Neuronal stem cell (in vitro differentiated cells): ENCODE measurements around the gene SLC1A5.
A peak's percentile ranks its signal among the peaks of the same experiment; 100 is the strongest.

Source experiments
- DNase-seq: peaks from one replicate; pipeline ENCODE4 v3.0.0-alpha.2; 2013; ENCODE audit warnings: low spot score
- H2AFZ ChIP-seq: one replicate; pipeline ENCODE4 v1.6.1; 2013; ENCODE audit warnings: mild to moderate bottlenecking, low read length, inconsistent platforms
- H2AK5ac ChIP-seq: 2 replicates; pipeline ENCODE4 v1.6.1; 2013; ENCODE audit warnings: low read depth, mild to moderate bottlenecking, inconsistent platforms, low read length, moderate library complexity, mixed read lengths
- H2BK120ac ChIP-seq: 2 replicates; pipeline ENCODE4 v1.6.1; 2013; ENCODE audit warnings: low read depth, mild to moderate bottlenecking, inconsistent platforms, low read length, moderate library complexity, mixed read lengths
- H2BK12ac ChIP-seq: one replicate; pipeline ENCODE4 v1.6.1; 2013; ENCODE audit warnings: low read length, inconsistent platforms
- H2BK15ac ChIP-seq: 2 replicates; pipeline ENCODE4 v1.6.1; 2013; ENCODE audit warnings: mild to moderate bottlenecking, low read length, inconsistent platforms, mixed read lengths
- H2BK5ac ChIP-seq: one replicate; pipeline ENCODE4 v1.6.1; 2013; ENCODE audit warnings: inconsistent platforms, mild to moderate bottlenecking, low read length, moderate library complexity
- H3K14ac ChIP-seq: one replicate; pipeline ENCODE4 v1.6.1; 2013; ENCODE audit warnings: low read length, inconsistent platforms
- H3K18ac ChIP-seq: 2 replicates; pipeline ENCODE4 v1.6.1; 2013; ENCODE audit warnings: low read length, inconsistent platforms
- H3K23ac ChIP-seq: 2 replicates; pipeline ENCODE4 v1.6.1; 2013; ENCODE audit warnings: low read depth, mild to moderate bottlenecking, mixed read lengths, low read length, inconsistent platforms; ENCODE audit not compliant: poor library complexity
- H3K27ac ChIP-seq: replicated peaks from 3 replicates; pipeline ENCODE4 v1.5.1; 2013; ENCODE audit warnings: low read length, inconsistent platforms
- H3K27me3 ChIP-seq, 3 experiments: 2 replicates each; pipeline ENCODE4 v1.6.1; 2013; ENCODE audit warnings: low read length in 3 of 3, mild to moderate bottlenecking in 2 of 3, inconsistent platforms in 1 of 3, low read depth in 1 of 3, mixed read lengths in 1 of 3, moderate library complexity in 1 of 3; ENCODE audit not compliant: control insufficient read depth in 3 of 3, insufficient read depth in 3 of 3
- H3K36me3 ChIP-seq, 2 donors: replicated peaks in 1 of 2; 2 replicates each; pipeline ENCODE4 v1.6.1; 2013; ENCODE audit warnings: low read length in 2 of 2; ENCODE audit not compliant: control insufficient read depth in 2 of 2, insufficient read depth in 2 of 2
- H3K4ac ChIP-seq: 2 replicates; pipeline ENCODE4 v1.6.1; 2013; ENCODE audit warnings: inconsistent platforms, mild to moderate bottlenecking, low read length, moderate library complexity
- H3K4me1 ChIP-seq, 2 donors: 1 replicate in 1 of 2; 2 replicates in 1 of 2; pipeline ENCODE4 v1.6.1; 2013; ENCODE audit warnings: low read length in 2 of 2, low read depth in 1 of 2; ENCODE audit not compliant: control insufficient read depth in 2 of 2, insufficient read depth in 1 of 2
- H3K4me2 ChIP-seq: one replicate; pipeline ENCODE4 v1.6.1; 2013; ENCODE audit warnings: mild to moderate bottlenecking, low read length, inconsistent platforms; ENCODE audit not compliant: insufficient read depth, poor library complexity, severe bottlenecking
- H3K4me3 ChIP-seq, 2 donors: 2 replicates each; pipeline ENCODE4 v1.5.1; 2013; ENCODE audit warnings: low read length in 2 of 2, mild to moderate bottlenecking in 2 of 2, inconsistent platforms in 1 of 2, moderate library complexity in 1 of 2
- H3K79me1 ChIP-seq: one replicate; pipeline ENCODE4 v1.6.1; 2013; ENCODE audit warnings: low read depth, mild to moderate bottlenecking, inconsistent platforms, low read length, moderate library complexity
- H3K9ac ChIP-seq: one replicate; pipeline ENCODE4 v1.6.1; 2013; ENCODE audit warnings: mild to moderate bottlenecking, low read depth, low read length, inconsistent platforms; ENCODE audit not compliant: poor library complexity
- H3K9me3 ChIP-seq, 2 donors: replicated peaks in 1 of 2; 2 replicates each; pipeline versions ENCODE3 to v1.6.1; 2013; ENCODE audit warnings: low read length in 2 of 2, mild to moderate bottlenecking in 2 of 2, inconsistent platforms in 1 of 2, low read depth in 1 of 2, mixed read lengths in 1 of 2, moderate library complexity in 1 of 2; ENCODE audit not compliant: control insufficient read depth in 2 of 2, insufficient read depth in 1 of 2
- H4K8ac ChIP-seq: one replicate; pipeline ENCODE4 v1.6.1; 2013; ENCODE audit warnings: low read depth, mild to moderate bottlenecking, inconsistent platforms, low read length, moderate library complexity
- H4K91ac ChIP-seq: one replicate; pipeline ENCODE4 v1.6.1; 2013; ENCODE audit warnings: low read length, low read depth, mild to moderate bottlenecking, inconsistent platforms; ENCODE audit not compliant: poor library complexity
- WGBS, 2 donors: extraction: QIAGEN DNeasy Blood & Tissue Kit; methylation state at CpG; one replicate each; pipeline ENCODE4 v1.1.7; 2013; ENCODE audit warnings: missing lambda C conversion rate in 2 of 2, mixed read lengths in 1 of 2; ENCODE audit not compliant: insufficient read length in 2 of 2, insufficient replicate concordance in 1 of 2; ENCODE audit errors: extremely low coverage in 2 of 2; 5-methylcytosine and 5-hydroxymethylcytosine counted together

Gene SLC1A5

DNA sequence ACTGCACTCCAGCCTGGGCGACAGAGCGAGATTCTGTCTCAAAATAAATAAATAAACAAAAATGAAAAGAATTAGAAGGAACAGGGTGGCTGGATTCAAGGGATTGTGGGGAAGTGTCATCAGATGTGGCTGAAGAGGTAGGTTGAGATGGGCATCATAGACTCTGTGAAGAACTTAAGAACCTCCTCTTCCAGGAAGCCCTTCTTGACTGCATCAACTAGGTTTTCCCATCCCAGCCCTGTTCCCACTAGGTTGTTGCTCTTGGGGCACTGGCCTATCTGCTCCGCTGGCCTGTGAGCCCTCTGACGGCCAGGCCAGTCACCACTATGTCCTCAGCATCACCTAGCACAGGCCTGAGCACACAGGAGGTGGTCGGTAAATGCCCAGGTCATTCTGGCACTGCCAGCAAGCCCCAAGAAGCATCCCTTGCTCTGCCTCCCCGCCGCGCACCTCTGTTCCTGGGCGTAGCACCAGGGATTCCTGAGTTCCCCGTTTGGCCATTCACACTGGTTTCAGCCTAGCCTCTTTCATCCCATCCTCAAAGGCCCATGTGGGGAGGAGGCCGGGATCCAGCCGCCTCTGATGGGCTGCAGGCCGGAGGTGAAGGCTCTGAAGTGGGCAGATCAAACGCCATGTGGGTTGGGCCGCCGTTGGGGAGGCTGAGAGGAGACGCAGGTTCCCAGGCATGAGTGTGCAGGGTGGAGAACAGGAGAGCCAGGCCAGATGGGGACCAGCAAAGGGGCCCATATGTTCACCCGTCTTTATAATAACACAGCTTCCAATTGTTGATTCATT, 27.6 kb upstream of the SLC1A5 start:
- Histone ChIP-seq H3K23ac (peak overlapping the region; percentile 65), H3K79me1 (no peaks in the 10 kb centered on the region), H3K9ac (no peak overlapping the region), H4K8ac (no peak overlapping the region), H3K4me2 (no peak overlapping the region), H3K4me3 (peak overlapping the region in 1 of 2 donors; percentile 62), H3K14ac (no peak overlapping the region), H3K27ac (no peak overlapping the region), H2BK12ac (no peak overlapping the region), H2AFZ (no peak overlapping the region), H2BK120ac (peak overlapping the region; percentile 94), H3K4ac (peak overlapping the region; percentile 37), H3K36me3 (no peaks in the 10 kb centered on the region), H2BK15ac (peak overlapping the region; percentile 83), H3K4me1 (peaks cover 12 to 19% of the 10 kb centered on the region in 2 donors), H3K9me3 (peaks cover 0 to 2% of the 10 kb centered on the region in 2 donors), H2BK5ac (no peak overlapping the region), H2AK5ac (peak overlapping the region; percentile 84), H4K91ac (no peak overlapping the region), H3K27me3 (no peaks in the 10 kb centered on the region), H3K18ac (no peak overlapping the region)
- WGBS, 2 donors, result no CpG with 5 or more reads among the region's 18 CpGs
- no peak for DNase-seq

- no CpG with 5 or more reads among the region's 7 CpGs for WGBS, 2 donors
- H3K9me3 ChIP-seq, result peaks cover 0 to 3% of the 10 kb centered on the region in 2 donors
- no peaks in the 10 kb centered on the region for H3K79me1 ChIP-seq
- no peak overlapping the region for H3K4me2 ChIP-seq
- peak overlapping the region; percentile 39 for H2BK5ac ChIP-seq
- H3K18ac ChIP-seq, result no peak overlapping the region
- peak overlapping the region; percentile 75 for H2AFZ ChIP-seq
- H2AK5ac ChIP-seq, result no peak overlapping the region
- H2BK15ac ChIP-seq, result no peak overlapping the region
- no peak overlapping the region for H2BK120ac ChIP-seq
- no peak overlapping the region for H4K91ac ChIP-seq
- H3K4ac ChIP-seq, result no peak overlapping the region
- H3K27me3 ChIP-seq, result peaks cover 0 to 2% (median 0%) of the 10 kb centered on the region in 3 experiments
- no peaks in the 10 kb centered on the region for H3K36me3 ChIP-seq
- DNase-seq, result no peak
- H3K4me3 ChIP-seq, result no peak overlapping the region
- H4K8ac ChIP-seq, result no peak overlapping the region
- H3K27ac ChIP-seq, result no peak overlapping the region
- H3K23ac ChIP-seq, result no peak overlapping the region
- no peak overlapping the region for H2BK12ac ChIP-seq
- H3K9ac ChIP-seq, result no peak overlapping the region
- peaks cover 8 to 10% of the 10 kb centered on the region in 2 donors for H3K4me1 ChIP-seq
- H3K14ac ChIP-seq, result no peak overlapping the region
Observed at GRCh38 chr19:46813839-46814358, 25.5 kb upstream of the SLC1A5 start.

DNA sequence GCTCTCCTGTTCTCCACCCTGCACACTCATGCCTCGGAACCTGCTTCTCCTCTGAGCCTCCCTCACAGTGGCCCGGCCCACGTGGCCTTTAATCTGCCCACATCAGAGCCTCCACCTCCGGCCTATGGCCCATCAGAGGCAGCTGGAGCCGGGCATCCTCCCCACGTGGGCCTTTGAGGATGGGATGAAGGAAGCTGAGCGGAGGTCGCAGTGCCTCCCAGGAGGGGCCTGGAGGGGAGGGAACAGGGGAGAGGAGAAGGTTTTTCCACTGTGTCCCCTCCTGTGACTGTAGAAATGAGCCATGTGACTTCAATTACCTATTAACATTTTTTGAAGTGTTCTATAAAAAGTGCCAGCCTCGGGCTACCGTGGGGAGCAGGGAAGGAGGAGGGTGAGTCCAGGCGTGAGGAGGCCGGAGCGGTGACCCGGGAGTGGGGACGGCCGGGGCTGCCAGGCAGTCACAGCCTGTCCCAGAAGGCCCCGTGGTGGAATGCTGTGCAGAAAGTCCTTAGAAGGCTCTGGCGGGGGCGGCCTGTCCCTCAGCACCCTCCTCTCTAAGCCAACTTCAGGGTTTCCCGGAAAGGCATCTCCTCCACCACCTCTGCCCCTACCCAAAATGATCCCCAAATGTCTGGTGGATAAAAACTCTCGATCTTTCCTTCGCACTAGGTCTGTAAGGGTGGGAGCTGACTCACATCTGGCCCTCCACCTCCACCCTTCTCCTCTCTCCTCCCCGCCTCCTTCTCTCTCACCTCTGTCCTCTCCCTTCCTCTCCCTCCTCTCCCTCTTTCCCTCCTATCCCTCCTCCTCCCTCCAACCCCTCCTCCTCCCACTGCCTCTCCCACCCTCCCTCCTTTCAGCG, 24.8 kb upstream of the SLC1A5 start:
- peak overlapping the region; percentile 89 for H2BK15ac ChIP-seq
- peak overlapping the region; percentile 85 for H3K18ac ChIP-seq
- H3K9ac ChIP-seq, result no peak overlapping the region
- no peak for DNase-seq
- no peak overlapping the region for H4K91ac ChIP-seq
- H2AFZ ChIP-seq, result peak overlapping the region; percentile 75
- peaks cover 0 to 2% (median 0%) of the 10 kb centered on the region in 3 experiments for H3K27me3 ChIP-seq
- peak overlapping the region; percentile 56 for H3K14ac ChIP-seq
- H4K8ac ChIP-seq, result peak overlapping the region; percentile 100
- H3K23ac ChIP-seq, result no peak overlapping the region
- H2BK12ac ChIP-seq, result peak overlapping the region; percentile 22
- H2AK5ac ChIP-seq, result peak overlapping the region; percentile 46
- H2BK5ac ChIP-seq, result peak overlapping the region; percentile 39
- H3K27ac ChIP-seq, result no peak overlapping the region
- H3K4ac ChIP-seq, result no peak overlapping the region
- no peak overlapping the region for H2BK120ac ChIP-seq
- peak overlapping the region; percentile 11 for H3K4me2 ChIP-seq
- H3K36me3 ChIP-seq, result no peaks in the 10 kb centered on the region
- no CpG with 5 or more reads among the region's 24 CpGs for WGBS, 2 donors
- H3K79me1 ChIP-seq, result no peaks in the 10 kb centered on the region
- no peak overlapping the region for H3K4me3 ChIP-seq
- H3K4me1 ChIP-seq, result peaks cover 8 to 10% of the 10 kb centered on the region in 2 donors
- H3K9me3 ChIP-seq, result peaks cover 0 to 2% of the 10 kb centered on the region in 2 donors
